Lower leg skin (tissue), 4 donors: ENCODE measurements around the gene SORT1. TPM values are rescaled to one million over a fixed set of nuclear protein-coding genes. Genes with fewer than 3 reads are reported as not detected.
"Not testable (repeated sequence)": the region's sequence is repeated elsewhere in the genome, so short reads cannot be mapped to it uniquely, and the experiment has no call there.

Experiments
- DNase-seq, 2 donors: peaks; one replicate each; pipeline ENCODE4 v3.0.0-alpha.2; 2019; ENCODE audit warnings: low spot score in 2 of 2
- H3K4me3 ChIP-seq: fragments of 200-600 bp; sonication (generic); 2 replicates; pipeline ENCODE4 v1.5.1; 2017; ENCODE audit warnings: mild to moderate bottlenecking, low read depth; ENCODE audit not compliant: poor library complexity, severe bottlenecking
- CTCF ChIP-seq, 3 donors: fragments of 450-650 bp; IDR thresholded peaks; one replicate each; pipeline ENCODE4 v1.5.1; 2016; ENCODE audit warnings: antibody characterized with exemption in 3 of 3, mild to moderate bottlenecking in 3 of 3, moderate library complexity in 2 of 3
- POLR2A ChIP-seq, 2 donors: fragments of 450-650 bp; IDR thresholded peaks; one replicate each; pipeline ENCODE4 v1.6.1; 2016 to 2017; ENCODE audit warnings: antibody characterized with exemption in 2 of 2, mild to moderate bottlenecking in 1 of 2, moderate library complexity in 1 of 2
- WGBS, 2 donors: methylation state at CpG; one replicate each; pipeline ENCODE4 v1.1.5; 2018; 5-methylcytosine and 5-hydroxymethylcytosine counted together
- intact Hi-C: fragments of 100-400 bp; cut with DNase I; formaldehyde crosslinking; loops from one replicate; pipeline ENCODE4 v1.15.0; 2023; ENCODE audit warnings: low total_unique reads
- total RNA-seq, 4 donors: library from RNA; depleted of rRNA; stranded (reverse); fragments of >200 nt; gene quantifications; one replicate each; pipeline ENCODE4 v1.1.0, GENCODE V29; 2016

SORT1 gene
- total RNA-seq: 10 to 100 TPM; 29.8 to 53.1 (median 39.5) TPM

- WGBS, 2 donors: 0 to 1% methylated on average over 20 to 26 of the region's 98 CpGs
- intact Hi-C loops: no loop called here
- TF ChIP-seq POLR2A (IDR thresholded peaks at IDR 0.05) (no peak), CTCF (IDR thresholded peaks at IDR 0.05) (no peak)
- peak; percentile 64 to 96 for DNase-seq
- H3K4me3 ChIP-seq: peak within 1 kb of the TSS; percentile 49
Observed at GRCh38 chr1:109397581-109398342, at the start of gene SORT1. Gene SORT1 (minus strand): TSS chr1:109397918. CDS start chr1:109397892, 26 bp downstream.

- WGBS, 2 donors: 54 to 57% methylated on average over 11 of the region's 11 CpGs
- H3K4me3 ChIP-seq, DNase-seq, intact Hi-C loops: not testable (repeated sequence)
Observed at GRCh38 chr1:109445949-109446695, 48.4 kb upstream of the SORT1 start.

- intact Hi-C loops: no loop called here
Observed at GRCh38 chr1:109444346-109444745, 46.6 kb upstream of the SORT1 start.

GRCh38 chr1:109443476-109443875, 45.8 kb upstream of the SORT1 start:
- WGBS, 2 donors: 60 to 73% methylated on average over 2 of the region's 2 CpGs
- intact Hi-C loops: no loop called here
- TF ChIP-seq CTCF (IDR thresholded peaks at IDR 0.05) (no peak), POLR2A (IDR thresholded peaks at IDR 0.05) (no peak)

More at GRCh38 chr1:109444346-109444745, 46.6 kb upstream of the SORT1 start:
- H3K4me3 ChIP-seq: no peak overlapping the region
- 82 to 91% methylated on average over 1 of the region's 1 CpG for WGBS, 2 donors
- no peak for TF ChIP-seq CTCF (IDR thresholded peaks at IDR 0.05)
- no peak for TF ChIP-seq POLR2A (IDR thresholded peaks at IDR 0.05)
- DNase-seq: no peak

GRCh38 chr1:109441069-109441468, 43.4 kb upstream of the SORT1 start:
- H3K4me3 ChIP-seq: no peak overlapping the region
- intact Hi-C loops: no loop called here
- WGBS, 2 donors: 17 to 45% methylated on average over 1 of the region's 1 CpG
- DNase-seq: no peak
- no peak for TF ChIP-seq POLR2A (IDR thresholded peaks at IDR 0.05)
- TF ChIP-seq CTCF (IDR thresholded peaks at IDR 0.05): no peak

More at GRCh38 chr1:109443476-109443875, 45.8 kb upstream of the SORT1 start:
- no peak for DNase-seq
- H3K4me3 ChIP-seq: no peak overlapping the region

GRCh38 chr1:109438798-109439297, 41.1 kb upstream of the SORT1 start:
- DNase-seq: no peak
- intact Hi-C loops: no loop called here
- WGBS, 2 donors: 67 to 68% methylated on average over 3 of the region's 3 CpGs
- no peak overlapping the region for H3K4me3 ChIP-seq
- TF ChIP-seq CTCF (IDR thresholded peaks at IDR 0.05) (no peak), POLR2A (IDR thresholded peaks at IDR 0.05) (no peak)
